Ramos (cell line): Measurements from ENCODE around the gene AKNA.

Experiments used
- in situ Hi-C: fragments of 300-500 bp; cut with MboI; formaldehyde crosslinking; loops from one replicate; pipeline ENCODE4 v1.14.3; 2022; ENCODE audit warnings: low sequenced_read_pairs; ENCODE audit not compliant: unreplicated experiment

AKNA gene

GRCh38 chr9:114367772-114368569, 19.8 kb downstream of the AKNA start:
- in situ Hi-C loops = no loop called here

GRCh38 chr9:114367366-114367765, 20.4 kb downstream of the AKNA start:
- in situ Hi-C loops = no loop called here

- in situ Hi-C loops = no loop called here
These were observed 21.3 kb downstream of the AKNA start for GRCh38 chr9:114366334-114367128.

- in situ Hi-C loops = no loop called here
These were observed 22.6 kb downstream of the AKNA start for GRCh38 chr9:114365194-114365593.

GRCh38 chr9:114364134-114365041, 23.4 kb downstream of the AKNA start:
- in situ Hi-C loops = no loop called here

GRCh38 chr9:114363424-114363823, 24.4 kb downstream of the AKNA start:
- in situ Hi-C loops = no loop called here

- in situ Hi-C loops = no loop called here
These were observed 25.4 kb downstream of the AKNA start for GRCh38 chr9:114362394-114362793.

GRCh38 chr9:114361542-114361941, 26.2 kb downstream of the AKNA start:
- in situ Hi-C loops = no loop called here

GRCh38 chr9:114359801-114360200, 28.0 kb downstream of the AKNA start:
- in situ Hi-C loops = no loop called here

- in situ Hi-C loops = no loop called here
These were observed 29.9 kb downstream of the AKNA start for GRCh38 chr9:114357911-114358328.

- in situ Hi-C loops = no loop called here
These were observed 30.4 kb downstream of the AKNA start for GRCh38 chr9:114357360-114357759.

- in situ Hi-C loops = no loop called here
These were observed 31.0 kb downstream of the AKNA start for GRCh38 chr9:114356792-114357191.

- in situ Hi-C loops = no loop called here
These were observed 32.0 kb downstream of the AKNA start for GRCh38 chr9:114355821-114356220.

- in situ Hi-C loops = no loop called here
These were observed 35.9 kb downstream of the AKNA start for GRCh38 chr9:114351932-114352331.

GRCh38 chr9:114350636-114351401, 37.0 kb downstream of the AKNA start:
- in situ Hi-C loops = no loop called here

GRCh38 chr9:114349713-114350480, 37.9 kb downstream of the AKNA start:
- in situ Hi-C loops = no loop called here

- in situ Hi-C loops = no loop called here
These were observed 38.8 kb downstream of the AKNA start for GRCh38 chr9:114348906-114349482.

- in situ Hi-C loops = no loop called here
These were observed 39.4 kb downstream of the AKNA start for GRCh38 chr9:114348261-114348905.
